HG02642 (cell line): Measurements from ENCODE around the gene OLFM1.

ENCODE experiments used
- ATAC-seq: cut with Tn5 transposase; IDR thresholded peaks from one replicate; pipeline ENCODE4 v1.9.1; 2021; ENCODE audit warnings: mild to moderate bottlenecking; ENCODE audit not compliant: unreplicated experiment, poor library complexity

Gene OLFM1

GRCh38 chr9:135127718-135128670, 40.5 kb downstream of the OLFM1 start:
- no peak for ATAC-seq

DNA sequence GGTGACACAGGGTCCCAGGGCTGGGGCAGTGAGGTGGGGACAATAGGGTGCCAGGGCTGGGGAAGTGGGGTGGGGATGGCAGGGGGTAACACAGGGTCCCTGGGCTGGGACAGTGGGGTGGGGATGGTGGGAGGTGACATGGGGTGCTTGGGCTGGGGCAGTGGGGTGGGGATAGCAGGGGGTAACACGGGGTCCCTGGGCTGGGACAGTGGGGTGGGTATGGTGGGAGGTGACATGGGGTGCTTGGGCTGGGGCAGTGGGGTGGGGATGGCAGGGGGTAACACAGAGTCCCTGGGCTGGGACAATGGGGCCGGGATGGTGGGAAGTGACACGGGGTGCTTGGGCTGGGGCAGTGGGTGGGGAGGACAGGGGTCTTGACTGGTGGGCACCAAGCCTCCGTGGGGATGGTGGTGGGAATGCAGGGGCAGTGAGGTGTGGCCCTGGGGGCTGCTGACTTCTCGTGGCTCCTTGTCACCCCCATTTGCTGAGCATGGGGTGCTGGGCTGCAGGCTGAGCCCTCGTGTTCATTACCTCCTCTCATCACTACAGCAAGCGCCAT, 41.7 kb downstream of the OLFM1 start:
- ATAC-seq: no peak

DNA sequence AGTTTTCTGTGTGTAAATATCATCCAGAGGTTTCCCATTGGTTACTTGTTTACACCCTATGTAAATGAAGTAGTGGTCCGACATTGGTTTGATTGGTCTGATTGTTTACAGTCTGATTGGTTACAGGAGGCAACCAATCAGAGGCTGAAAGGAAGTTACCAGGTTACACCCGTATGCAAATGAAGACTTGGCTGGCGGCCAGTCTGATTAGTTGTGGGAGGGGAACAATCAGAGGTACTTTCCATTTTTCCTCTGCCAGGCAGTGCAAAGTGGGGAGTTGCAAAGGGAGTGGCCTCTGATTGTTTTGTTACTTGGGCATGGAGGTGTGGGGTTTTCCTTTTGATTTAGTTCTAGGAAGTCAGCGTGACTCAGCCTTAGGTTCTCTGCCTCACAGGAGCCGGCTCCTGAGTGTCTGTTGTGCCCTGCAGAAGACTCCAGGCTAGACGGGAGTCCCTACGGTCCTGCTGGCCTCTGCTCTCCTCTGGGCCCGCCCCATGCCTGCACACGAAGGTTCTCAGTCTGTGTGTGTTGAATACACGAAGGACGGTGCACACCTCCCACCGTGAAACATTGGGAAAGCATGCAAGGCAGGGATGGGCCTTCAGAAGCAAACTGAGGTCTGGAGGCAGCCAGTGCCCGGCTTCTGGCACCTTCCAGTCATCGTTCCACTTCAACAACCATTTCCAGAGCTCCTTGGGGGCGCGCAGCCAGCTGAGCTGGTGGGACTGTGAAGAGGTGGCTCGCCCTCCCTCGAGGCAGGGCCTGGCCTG, 42.9 kb downstream of the OLFM1 start:
- no peak for ATAC-seq

DNA sequence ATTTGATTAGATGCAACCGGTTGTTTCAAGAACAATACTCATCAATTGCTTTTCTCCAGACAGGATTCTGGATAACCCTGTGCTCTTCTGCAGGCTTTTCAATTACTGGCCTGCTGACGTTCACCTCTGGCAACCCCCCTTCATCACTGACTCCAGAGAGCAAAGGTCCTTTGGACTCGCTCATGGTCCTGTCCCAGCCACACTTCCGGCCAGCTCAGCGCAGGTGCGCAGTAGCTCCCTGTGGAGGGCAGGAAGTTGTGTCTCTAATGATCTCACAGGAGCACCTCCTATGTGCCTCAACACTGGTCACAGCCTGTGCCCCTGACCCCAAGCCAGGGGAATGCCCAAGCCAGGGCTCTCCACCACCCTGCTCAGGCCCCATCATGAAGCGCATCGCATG, 44.0 kb downstream of the OLFM1 start:
- no peak for ATAC-seq

- ATAC-seq: no peak
These were observed 44.5 kb downstream of the OLFM1 start for GRCh38 chr9:135132008-135132407.

- no peak for ATAC-seq
These were observed 47.0 kb downstream of the OLFM1 start for GRCh38 chr9:135134268-135135022.

- no peak for ATAC-seq
These were observed 47.9 kb downstream of the OLFM1 start for GRCh38 chr9:135135171-135135928.

GRCh38 chr9:135135929-135136315, 48.5 kb downstream of the OLFM1 start:
- no peak for ATAC-seq

DNA sequence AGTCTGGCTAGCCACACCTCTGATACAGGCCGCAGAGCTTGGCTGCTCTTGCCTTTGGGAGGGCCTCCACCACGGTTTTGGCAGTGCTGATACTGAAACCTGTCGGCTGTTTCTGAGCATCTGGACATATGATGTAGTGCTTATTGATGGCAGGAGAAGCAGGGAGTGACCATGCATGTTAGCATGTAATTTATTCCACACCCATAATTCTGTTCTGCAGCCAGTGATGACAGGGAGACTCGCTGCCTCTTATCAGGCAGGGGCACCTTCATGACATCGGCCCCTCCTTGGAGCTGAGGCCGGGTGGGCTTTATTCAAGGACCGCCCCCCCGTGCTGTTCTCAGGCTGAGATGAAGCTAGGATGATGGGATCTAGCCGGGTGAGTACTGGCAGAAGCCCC, 49.0 kb downstream of the OLFM1 start:
- no peak for ATAC-seq

GRCh38 chr9:135136991-135137832, 49.7 kb downstream of the OLFM1 start:
- no peak for ATAC-seq

- ATAC-seq: no peak
These were observed 50.8 kb downstream of the OLFM1 start for GRCh38 chr9:135138078-135138855.

- no peak for ATAC-seq
These were observed 52.0 kb downstream of the OLFM1 start for GRCh38 chr9:135139366-135139959.

DNA sequence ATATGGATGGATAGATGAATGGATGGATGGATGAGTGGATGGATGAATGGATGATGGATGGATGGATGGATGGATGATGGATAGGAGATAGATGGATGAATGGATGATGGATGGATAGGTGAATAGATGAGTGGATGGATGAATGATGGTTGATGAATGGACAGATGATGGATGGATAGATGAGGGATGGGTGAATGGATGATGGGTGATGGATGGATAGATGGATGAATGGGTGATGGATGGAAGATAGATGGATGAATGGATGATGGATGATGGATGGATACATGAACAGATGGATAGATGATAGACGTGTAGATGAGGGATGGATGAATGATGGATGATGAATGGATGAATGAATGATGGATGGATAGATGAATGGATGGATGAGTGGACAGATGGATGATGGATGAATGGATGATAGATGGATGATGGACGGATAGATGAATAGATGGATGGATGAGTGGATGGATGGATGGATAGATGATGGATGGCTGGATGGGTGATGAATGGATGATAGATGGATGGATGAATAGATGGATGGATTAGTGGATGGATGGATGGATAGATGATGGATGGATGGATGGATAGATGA, 53.8 kb downstream of the OLFM1 start:
- no peak for ATAC-seq

DNA sequence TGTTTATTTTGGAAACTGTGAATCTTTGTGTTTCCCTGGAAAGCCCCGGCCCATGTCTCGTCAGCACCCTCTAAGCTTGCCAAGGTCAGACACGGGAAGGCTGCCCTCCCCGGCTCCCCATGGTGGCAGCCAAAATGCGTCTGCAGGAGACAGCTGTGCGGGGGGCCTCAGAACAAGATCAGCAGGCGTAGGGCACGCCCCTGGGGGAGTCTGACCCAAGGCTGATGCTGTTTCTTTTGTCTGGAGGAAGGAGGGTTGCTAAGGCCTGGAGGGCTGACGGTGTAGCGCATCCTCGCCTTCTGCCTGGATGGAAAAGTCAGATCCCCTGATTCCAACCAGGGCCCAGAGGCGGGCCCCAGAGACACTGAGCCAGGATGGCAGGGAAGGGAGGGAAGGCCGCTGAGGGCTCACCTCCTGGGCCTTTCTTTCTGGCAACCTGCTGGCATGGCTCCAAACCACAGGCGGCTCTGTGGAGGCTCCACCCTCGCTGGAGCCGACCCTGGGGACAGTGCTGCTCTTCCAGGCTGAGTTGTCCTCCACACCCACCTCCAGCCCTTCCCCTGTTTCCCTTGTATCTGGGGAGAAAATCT, 57.2 kb downstream of the OLFM1 start:
- ATAC-seq: no peak

DNA sequence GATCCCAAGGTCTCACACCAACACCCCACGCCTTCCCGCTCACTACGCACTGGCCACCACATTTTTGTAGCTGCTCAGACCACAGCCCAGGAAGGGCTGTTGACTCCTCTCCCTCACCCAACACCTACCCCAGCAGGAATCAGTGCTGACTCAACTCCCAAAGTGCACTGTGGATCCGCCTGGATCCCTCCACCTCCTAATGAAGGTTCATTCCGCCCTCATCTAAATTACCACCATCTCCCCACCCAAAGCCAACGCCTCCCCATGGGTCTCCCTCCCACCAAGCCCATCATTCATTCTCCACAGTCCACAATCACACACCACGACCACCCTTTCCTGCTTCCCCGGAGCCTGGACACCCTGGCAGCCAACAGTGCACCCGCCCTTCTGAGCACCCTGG, 57.8 kb downstream of the OLFM1 start:
- ATAC-seq: no peak

- ATAC-seq: no peak
These were observed 58.8 kb downstream of the OLFM1 start for GRCh38 chr9:135146241-135146640.
